ENCODE results near the gene EMC6.
A peak's percentile ranks its signal among the peaks of the same experiment; 100 is the strongest.
"Not testable (repeated sequence)": the region's sequence is repeated elsewhere in the genome, so short reads cannot be mapped to it uniquely, and the experiment has no call there.

EMC6 gene

DNA sequence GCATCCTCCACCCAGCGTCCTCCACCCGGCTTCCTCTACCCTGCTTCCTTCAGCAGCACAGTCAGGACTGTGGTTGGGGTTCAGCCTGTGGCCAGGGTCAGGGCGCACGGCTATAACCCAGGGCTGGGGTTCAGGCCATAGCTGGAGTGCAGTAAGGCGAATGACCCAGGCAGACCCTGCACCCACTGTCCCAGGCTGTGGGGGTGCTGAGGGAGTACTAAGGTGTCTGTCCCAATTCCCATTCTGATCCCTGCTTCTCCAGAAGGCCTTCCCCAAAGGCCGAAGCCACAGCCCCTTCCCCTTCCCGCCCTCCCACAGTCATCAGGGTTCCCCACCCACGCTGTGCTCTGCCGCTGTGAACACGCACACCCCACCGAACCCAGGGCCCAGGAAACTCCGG, 12.4 kb downstream of the EMC6 start:
- no peak for DNase-seq (ENCODE audit: low read depth in 2 of 2)

DNA sequence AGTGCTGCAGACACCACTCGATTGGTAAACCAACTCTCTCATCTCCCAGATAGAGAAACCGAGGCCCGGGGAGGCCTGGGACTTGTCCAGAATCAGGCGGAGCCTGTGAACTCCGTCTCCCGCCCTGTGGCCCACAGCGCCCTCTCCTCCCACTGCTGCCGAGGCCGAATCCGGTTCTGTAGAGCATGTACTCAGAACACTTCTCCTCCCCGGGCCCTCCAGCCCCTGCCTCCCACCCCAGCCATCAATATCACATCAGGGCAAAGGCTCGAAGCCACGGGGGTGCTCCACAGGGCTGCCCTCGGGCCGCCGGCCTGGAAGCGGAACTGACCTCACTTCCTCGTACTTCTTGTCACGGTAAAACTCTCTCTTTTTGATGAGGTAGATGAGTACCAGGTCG, 13.0 kb downstream of the EMC6 start:
- no peak for DNase-seq (ENCODE audit: low read depth in 2 of 2)

DNA sequence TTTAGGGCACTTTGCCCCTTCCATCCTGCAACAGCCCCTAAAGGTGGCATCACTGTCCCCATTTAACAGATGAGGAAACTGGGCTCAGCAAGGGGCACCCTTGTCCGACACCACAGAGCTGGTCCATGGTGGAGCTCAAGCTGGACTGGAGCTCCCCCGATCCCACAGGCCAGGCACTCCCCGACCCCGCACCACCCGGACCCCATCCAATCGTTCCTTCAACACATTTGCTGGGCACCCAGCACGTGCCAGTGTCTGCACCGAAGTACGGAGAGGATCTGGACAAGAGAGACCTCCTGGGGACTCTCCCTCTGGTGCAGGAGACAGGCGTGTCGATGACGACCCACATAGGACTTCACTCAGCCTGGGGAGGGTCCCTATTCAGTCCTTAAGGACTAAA, 13.4 kb downstream of the EMC6 start:
- no peak for DNase-seq (ENCODE audit: low read depth in 2 of 2)

DNA sequence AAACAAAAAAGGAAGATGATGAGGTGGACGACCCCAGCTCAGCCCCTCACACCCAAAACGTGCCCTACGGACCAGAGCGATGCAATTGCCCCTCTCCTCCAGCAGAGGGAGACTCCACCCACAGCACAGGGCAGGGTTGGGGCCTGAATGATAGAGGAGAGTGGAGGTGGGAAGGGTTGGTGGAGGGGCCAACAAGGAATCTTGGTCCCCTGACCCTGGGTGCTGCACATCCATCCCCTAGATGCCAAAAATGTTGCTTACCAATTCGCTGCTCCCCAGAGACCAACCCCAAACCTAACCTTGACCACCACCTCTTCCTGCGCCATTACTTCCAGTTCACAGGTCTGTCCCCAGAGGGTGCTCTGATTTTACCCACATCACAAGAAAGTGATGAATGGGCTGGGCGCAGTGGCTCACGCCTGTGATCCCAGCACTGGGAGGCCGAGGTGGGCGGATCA, 14.5 kb downstream of the EMC6 start:
- peak; percentile 37 to 53 for DNase-seq (ENCODE audit: low read depth in 2 of 2)

DNA sequence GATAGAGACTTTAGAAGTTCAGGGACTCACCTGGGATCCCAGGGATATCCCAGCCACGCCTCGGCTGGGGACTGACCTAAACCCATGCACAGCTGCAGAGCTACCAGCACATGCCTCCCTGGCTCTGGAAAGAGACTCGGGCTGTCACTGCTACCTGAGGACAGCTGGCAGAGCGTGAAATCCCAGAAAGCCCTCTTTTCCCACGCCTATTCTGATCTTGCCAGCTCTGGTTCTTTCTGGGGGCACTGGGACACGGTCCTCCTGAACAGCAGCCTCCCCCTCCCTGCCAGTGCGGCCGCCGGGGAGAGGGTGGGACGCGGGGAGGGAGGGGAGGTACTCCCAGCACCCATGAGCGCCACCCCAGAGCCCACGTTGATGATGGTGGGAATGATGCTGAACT, 16.6 kb downstream of the EMC6 start:
- no peak for DNase-seq (ENCODE audit: low read depth in 2 of 2)

DNA sequence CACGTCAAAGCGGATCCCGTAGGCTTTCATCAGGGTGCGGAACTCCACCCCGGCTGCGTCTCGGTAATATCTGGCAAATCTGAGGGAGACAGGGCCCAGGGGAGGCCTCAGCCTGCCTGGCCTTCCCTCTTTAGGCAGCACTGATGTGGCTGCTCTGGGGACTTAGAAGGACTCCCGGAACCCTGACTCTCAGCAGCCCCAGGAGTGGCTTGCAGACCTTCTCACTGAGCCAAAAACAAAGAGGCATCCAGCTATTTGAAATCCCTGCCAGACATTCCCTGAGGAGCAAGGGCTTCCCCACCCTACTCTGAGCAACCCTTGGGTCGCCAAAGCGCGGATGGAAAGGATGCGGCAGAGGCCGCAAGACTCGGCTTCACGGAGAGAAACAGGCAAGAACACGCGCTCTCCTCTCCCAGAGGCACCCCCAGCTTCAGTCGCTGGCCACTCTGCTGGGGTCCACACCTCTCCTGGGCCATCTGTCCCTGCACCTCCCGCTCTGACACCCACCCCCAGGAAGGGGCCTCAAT, 19.5 kb downstream of the EMC6 start:
- DNase-seq (ENCODE audit: low read depth in 2 of 2): no peak

DNA sequence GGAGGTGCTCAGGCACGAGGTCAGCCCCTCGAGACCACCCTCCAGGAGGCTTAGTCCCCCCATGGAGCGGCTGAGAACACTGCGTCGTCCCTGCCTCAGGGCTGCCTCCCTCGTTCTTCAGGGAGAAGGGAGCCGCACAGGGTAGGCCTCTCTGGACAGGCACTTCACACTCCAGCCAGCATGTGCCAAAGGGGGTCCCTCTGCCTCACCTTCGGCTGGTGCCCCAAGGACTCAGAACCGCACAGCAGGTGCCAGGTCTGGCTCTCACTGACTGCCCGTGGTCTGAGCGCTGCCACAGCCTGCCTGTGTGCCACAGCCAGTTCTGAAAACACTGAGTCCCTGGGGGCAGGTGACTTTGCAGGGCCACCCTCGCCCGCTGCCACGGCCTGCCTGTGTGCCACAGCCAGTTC, 20.2 kb downstream of the EMC6 start:
- no peak for DNase-seq (ENCODE audit: low read depth in 2 of 2)

DNA sequence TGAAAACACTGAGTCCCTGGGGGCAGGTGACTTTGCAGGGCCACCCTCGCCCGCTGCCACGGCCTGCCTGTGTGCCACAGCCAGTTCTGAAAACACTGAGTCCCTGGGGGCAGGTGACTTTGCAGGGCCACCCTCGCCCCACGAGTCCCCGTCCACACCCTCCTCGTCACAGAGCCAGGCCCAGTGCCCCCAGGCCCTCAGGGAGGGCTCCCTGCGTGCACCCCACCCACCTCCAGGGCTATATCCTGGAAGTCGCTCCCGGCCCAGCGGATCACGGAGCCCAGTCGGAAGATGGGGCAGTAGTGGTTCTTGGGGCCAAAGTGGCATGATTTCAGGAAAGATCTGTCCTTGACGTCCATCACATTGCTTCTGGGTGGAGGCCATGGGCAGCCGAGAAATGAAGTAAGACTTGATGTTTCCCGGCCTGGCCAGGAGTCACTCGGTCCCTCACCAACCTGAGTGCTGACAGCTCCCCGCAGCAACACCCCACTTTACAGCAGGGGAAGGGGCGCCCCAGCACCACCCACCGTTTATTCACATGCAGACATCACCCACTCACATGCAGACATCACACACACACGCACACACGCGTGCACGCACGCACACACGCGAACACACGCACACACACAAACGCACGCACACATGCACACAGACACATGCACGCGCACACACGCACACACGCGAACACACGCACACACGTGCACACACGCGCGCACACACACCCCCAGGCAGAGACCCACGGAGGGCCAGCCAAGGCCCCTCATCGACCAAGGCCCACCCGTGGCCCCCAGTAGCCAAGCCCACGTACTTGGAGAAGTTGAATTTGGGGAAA, 20.9 kb downstream of the EMC6 start:
- no peak for DNase-seq (ENCODE audit: low read depth in 2 of 2)

DNA sequence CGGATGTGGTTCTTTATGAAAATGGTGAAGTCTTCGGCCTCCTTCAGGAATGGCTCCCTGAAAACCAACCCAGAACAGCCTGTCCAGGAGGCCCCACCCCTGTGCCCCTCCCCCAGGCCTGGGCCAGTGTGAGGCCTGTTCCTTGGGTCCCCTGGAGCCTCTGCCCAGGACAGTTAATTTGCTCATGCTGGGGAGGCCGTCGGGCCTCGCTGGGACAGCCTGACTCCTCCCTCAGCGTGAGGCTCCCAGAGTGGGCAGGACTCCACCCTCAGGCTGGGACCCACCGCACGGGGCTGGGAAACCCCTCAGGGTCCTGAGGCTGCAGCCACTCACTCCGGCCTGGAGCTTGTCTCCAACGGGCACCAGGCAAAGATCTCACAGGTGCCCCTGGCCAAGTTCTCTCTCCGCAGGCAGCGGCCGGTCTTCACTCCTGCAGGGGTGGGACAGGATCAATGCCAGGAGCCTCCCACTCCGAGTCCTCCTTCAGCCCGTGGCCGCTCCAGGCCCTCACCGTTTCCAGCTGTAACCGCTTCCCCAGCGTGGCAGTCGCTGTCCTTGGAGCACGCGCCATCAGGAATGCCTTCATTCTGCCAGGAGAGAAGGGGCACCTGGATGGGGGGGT, 21.6 kb downstream of the EMC6 start:
- no peak for DNase-seq (ENCODE audit: low read depth in 2 of 2)

DNA sequence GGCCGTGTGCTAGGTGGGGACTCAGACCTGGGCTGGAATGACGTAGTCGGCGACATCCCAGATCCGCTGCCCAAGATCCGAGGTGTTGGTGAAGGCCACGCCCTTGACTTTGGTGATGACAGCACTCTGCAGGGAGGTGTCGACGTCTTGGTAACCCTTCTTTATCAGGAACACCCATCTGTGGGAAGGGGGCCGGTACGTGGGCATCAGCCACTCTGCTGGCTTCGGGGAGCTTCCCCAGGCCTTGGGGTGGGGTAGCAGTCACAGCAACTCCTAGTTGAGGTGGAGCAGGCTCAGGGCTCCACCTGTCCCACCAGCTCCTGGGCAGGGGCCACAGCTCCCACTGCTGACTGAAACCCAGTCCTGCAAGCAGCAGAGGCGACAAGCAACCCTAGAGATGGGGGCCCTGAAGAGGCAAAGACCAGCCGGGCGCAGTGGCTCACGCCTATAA, 23.0 kb downstream of the EMC6 start:
- DNase-seq (ENCODE audit: low read depth in 2 of 2): no peak

DNA sequence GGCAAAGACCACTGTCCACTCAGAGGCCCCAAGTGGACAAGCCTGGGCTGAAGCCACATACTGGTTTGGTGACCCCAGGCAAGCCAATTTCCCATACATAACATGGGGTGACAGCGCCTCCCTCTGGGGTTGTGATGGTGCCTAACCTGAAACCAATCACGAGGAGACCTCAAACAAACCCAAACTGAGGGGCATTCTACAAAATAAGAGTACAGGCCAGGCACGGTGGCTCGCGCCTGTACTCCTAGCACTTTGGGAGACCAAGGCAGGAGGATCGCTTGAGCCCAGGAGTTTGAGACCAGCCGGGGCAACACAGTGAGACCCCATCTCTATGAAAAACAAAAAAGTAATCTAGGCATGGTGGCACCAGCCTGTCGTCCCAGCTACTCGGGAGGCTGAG, 23.7 kb downstream of the EMC6 start:
- DNase-seq (ENCODE audit: low read depth in 2 of 2): no peak

DNA sequence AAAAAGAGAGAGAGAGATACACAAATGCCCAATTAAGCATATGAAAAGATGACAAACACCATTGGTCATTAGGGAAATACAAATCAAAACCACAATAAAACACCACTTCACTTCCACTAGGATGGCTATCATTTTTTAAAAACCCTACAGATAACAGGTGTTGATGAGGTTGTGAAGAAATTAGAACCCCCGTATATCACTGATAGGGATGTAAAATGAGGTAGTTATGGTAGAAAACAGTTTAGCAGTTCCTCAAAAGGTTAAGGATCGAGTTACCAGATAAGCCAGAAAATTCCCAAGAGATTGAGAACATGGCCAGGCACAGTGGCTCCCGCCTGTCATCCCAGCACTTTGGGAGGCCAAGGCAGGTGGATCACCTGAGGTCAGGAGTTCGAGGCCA, 24.5 kb downstream of the EMC6 start:
- DNase-seq (ENCODE audit: low read depth in 2 of 2): no peak

DNA sequence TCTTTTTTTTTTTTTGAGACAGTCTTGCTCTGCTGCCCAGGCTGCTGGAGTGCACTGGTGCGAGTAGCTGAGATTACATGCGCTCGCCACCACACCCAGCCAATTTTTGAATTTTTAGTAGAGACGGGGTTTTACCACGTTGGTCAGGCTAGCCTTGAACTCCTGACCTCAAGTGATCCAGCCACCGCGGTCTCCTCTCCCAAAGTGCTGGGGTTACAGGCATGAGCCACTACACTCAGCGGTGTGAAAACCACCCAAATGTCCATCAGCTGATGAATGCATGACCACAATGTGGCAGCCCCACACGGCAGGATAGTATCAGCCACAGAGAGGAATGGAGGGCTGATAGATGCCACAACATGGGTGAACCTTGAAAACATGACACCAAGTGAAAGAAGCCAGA, 25.2 kb downstream of the EMC6 start:
- peak in 1 of 2 donors; percentile 26 for DNase-seq (ENCODE audit: low read depth in 2 of 2)

DNA sequence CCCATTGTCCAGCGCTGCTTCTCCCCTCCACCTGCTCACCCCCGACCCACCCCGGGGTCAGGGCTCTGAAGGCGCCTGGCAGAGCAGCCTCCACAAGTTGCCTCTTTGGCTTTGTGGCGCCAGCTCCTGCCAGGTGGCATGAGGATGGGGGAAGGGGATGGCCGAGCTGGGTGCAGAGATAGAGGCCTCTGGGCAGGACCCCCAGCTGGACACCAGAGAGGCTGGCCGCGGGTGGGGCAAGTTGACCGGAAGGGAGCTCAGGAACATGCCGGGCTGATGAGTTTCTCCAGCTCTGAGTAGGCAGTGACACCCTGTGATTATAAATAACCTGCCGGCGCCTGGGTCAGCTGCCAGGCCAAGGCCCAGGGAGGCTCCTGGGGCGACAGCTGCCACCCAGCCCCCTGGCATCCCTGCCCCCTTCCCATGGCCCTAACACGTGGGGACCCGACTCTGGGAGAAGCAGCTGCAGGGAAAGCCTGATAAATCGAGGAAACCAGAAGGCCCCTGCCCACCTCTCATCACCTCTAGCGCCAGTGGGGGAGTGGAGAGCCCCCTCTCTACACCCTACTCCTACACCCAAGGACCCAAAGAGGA, 26.6 kb downstream of the EMC6 start:
- DNase-seq (ENCODE audit: low read depth in 2 of 2): no peak

DNA sequence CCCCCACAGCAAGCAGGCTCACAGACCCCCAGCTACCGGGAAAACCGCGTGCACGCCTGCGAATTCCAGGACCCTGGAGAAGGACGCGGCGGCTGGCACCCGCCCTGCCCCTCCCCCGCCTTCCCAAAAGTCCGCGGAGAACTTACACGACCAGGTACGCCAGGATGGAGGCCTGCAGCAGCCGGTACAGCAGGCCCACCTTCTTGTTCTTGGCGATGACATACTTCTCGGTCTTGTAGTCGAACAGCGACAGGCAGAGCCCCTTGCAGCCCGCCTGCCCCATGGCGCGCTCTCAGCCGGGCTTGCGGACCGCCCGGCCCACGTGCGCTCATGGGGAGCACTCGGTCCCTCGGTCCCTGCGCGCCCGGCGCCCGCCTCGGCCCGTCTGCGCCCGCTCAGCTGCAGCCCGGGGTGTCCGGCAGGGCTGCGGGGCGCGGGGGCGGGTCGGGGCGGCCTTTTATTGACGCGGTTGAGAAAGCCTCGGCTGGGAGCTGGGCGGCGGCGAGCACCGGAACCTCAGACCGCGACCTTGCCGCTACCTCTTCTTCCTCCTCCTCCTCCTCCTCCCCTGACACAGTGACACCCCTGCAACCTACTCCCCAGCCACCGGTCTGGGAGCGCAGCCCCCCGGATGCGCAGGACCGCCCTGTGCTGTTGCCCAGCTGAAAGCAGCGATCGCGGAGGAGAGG, 27.3 kb downstream of the EMC6 start, which contains the start of gene P2RX5:
Gene P2RX5, minus strand, starts transcription at position 433 of the 689 bp plus-strand sequence. Its CDS starts 150 bp downstream, at position 283.
- no peak for DNase-seq (ENCODE audit: low read depth in 2 of 2)

DNA sequence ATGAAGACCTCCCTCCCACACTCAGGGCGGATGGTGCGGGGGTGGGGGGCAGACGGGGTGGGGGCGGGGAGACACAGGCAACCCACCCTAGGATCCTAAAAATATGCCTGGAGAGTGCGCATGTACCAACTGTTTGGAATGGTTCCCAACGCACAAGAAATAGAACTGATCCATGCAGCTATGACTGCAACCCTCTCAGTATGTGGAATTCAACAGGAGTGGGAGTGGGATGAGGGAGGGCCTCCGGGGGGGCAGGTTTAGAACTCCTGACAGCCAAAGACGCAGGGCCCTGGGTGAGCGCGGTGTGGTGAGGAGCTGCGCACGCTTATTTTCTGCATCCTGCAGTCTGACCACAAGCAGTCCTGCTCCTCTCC, 28.5 kb downstream of the EMC6 start:
- DNase-seq (ENCODE audit: low read depth in 2 of 2): no peak

DNA sequence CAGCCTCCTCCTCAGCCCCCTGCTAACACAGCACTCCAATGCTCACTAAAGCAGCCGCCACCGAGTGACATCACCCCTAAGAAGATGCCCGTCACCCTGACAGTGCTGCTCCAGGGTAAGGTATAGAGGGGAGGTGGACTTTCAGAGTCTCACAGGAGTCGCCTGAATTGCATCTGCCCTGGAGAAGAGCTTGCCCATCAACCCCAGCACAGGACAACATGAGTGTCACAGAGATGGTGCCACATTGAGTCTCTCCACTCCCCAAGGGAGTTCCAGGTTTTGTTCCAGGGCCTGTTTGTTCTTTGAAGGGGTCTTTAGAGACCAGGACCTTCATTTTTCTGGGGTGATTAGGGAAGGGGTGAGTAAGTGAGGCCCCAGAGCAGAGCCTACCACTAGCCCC, 29.5 kb downstream of the EMC6 start:
- DNase-seq (ENCODE audit: low read depth in 2 of 2): no peak

DNA sequence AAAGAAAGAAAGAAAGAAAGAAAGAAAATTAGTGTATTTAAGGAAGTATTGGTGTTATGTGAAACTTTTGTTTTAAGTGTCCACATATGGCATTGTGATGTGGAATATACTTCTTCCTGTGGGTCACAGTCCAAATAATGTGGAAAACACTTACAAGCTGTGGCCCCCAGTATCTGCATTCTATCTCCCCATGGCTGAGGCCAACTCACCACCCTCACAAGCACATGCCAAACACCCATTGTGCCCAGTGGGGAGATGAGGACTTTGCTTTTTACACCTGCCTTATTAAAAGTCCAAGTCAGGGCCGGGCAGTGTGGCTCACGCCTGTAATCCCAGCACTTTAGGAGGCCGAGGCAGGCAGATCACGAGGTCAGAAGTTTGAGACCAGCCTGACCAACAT, 31.3 kb downstream of the EMC6 start:
- DNase-seq (ENCODE audit: low read depth in 2 of 2): no peak

DNA sequence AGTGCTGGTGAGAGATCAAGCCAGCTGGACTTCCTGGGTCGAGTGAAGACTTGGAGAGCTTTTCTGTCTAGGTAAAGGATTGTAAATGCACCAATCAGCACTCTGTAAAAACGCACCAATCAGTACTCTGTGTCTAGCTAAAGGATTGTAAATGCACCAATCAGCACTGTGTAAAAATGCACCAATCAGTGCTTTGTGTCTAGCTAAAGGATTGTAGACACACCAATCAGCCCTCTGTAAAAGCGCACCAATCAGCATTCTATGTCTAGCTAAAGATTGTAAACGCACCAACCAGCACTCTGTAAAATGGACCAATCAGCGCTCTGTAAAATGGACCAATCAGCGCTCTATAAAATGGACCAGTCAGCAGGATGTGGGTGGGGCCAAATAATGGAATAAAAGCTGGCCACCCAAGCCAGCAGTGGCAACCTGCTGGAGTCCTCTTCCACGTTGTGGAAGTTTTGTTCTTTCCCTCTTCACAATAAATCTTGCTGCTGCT, 33.5 kb downstream of the EMC6 start:
- DNase-seq (ENCODE audit: low read depth in 2 of 2): not testable (repeated sequence)

DNA sequence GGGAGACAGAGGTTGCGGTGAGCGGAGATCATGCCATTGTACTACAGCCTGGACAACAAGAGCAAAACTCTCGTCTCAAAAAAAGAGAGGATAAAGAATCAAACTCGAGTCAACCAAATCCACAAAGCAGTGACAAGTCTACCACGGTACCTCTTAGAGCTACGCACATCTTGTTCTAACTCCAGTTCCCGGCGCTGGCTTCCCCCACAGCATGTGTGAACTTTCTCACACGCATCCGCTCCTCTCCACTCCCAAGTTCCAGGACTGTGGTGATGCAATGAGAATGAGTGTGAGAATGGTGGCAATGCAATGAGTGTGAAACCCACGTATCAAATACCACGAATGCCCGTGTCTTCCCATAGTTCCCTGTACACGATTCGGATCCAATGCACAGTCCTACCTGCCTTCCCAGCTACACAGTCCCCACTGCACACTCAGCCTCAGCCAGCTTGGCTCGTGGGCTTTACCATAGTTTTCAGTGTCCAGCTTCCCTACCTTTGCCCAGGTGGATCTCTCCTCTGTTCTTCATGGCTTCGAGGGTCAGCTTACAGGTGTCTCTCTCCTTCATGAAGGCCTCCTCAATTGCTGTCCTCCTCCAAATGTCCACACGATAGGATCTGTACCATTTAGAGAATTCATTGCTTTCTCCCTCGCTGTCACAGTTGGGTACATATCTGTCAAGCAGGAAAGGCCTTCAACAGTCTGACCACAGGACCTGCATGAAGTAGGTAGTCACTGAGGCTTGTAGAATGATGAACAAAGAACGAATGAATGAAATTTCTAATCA, 36.5 kb downstream of the EMC6 start:
- no peak for DNase-seq (ENCODE audit: low read depth in 2 of 2)

DNA sequence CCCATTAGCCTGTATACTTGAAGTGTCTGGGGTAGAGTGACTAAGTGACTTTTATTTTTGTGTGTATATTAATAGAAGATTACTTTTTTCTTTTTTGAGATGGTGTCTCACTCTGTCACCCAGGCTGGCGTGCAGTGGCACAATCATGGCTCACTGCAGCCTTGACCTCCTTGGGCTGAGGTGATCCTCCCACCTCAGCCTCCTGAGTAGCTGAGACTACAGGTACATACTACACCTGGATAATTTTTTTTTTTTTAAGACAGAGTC, 37.0 kb downstream of the EMC6 start:
- not testable (repeated sequence) for DNase-seq (ENCODE audit: low read depth in 2 of 2)

Measured in stimulated activated CD4-positive, alpha-beta T cell treated with anti-CD3 and anti-CD28 coated beads, Interleukin-4, amount 100 ng/mL, for 48 hours (primary cell).